CD4-positive, alpha-beta T cell (primary cell): ENCODE results near the gene IGF1R. TPM values are rescaled to one million over a fixed set of nuclear protein-coding genes. Genes with fewer than 3 reads are reported as not detected.

Source experiments
- ATAC-seq: fragments of 200-7000 bp; cut with Tn5 transposase; one replicate; pipeline ENCODE4 v1.10.0; 2022; ENCODE audit warnings: mild to moderate bottlenecking; ENCODE audit not compliant: poor library complexity
- CTCF ChIA-PET: fragments of 350-600 bp; sonication (Branson Sonifier 250); formaldehyde crosslinking; loops from one replicate; lab custom pipeline; 2021; ENCODE audit warnings: antibody characterized with exemption, inconsistent platforms; lab: Charles Lee
- POLR2A ChIA-PET: fragments of 350-600 bp; sonication (Branson Sonifier 250); formaldehyde crosslinking; loops from one replicate; lab custom pipeline; 2021; ENCODE audit warnings: antibody characterized with exemption, inconsistent platforms; lab: Charles Lee
- DNase-seq, 14 experiments: peaks; one replicate each; pipeline ENCODE4 v3.0.0-alpha.2; 2013 to 2020; ENCODE audit warnings: mixed read lengths in 2 of 14
- H3K27ac ChIP-seq, 2 donors: one replicate each; pipeline versions ENCODE4 v1.5.1 to v1.7.0; 2013; ENCODE audit warnings: low read length in 2 of 2, low read depth in 1 of 2, mild to moderate bottlenecking in 1 of 2
- H3K27me3 ChIP-seq, 2 experiments: 1 replicate in 1 of 2; 2 replicates in 1 of 2; pipeline versions ENCODE4 v1.6.1 to v1.7.0; 2013; ENCODE audit warnings: low read length in 2 of 2, control low read depth in 1 of 2, mild to moderate bottlenecking in 1 of 2, moderate library complexity in 1 of 2; ENCODE audit not compliant: insufficient read depth in 2 of 2, control insufficient read depth in 1 of 2
- H3K36me3 ChIP-seq: one replicate; pipeline ENCODE4 v1.6.1; 2013; ENCODE audit warnings: low read length, control low read depth; ENCODE audit not compliant: insufficient read depth
- H3K4me1 ChIP-seq: one replicate; pipeline ENCODE4 v1.6.1; 2013; ENCODE audit warnings: low read length, control low read depth; ENCODE audit not compliant: insufficient read depth
- H3K4me3 ChIP-seq: one replicate; pipeline ENCODE4 v1.5.1; 2013; ENCODE audit warnings: mild to moderate bottlenecking, low read length, moderate library complexity
- H3K9me3 ChIP-seq, 2 experiments: 1 replicate in 1 of 2; 2 replicates in 1 of 2; pipeline versions ENCODE4 v1.6.1 to v1.7.0; 2013; ENCODE audit warnings: low read length in 2 of 2, mild to moderate bottlenecking in 2 of 2, control low read depth in 1 of 2, moderate library complexity in 1 of 2; ENCODE audit not compliant: control insufficient read depth in 1 of 2, insufficient read depth in 1 of 2
- H3K27ac Mint-ChIP-seq: one replicate; pipeline ENCODE4 v1.8.0; 2020; ENCODE audit warnings: mixed read lengths
- H3K27me3 Mint-ChIP-seq: one replicate; pipeline ENCODE4 v1.8.0; 2021; ENCODE audit warnings: mixed read lengths
- H3K36me3 Mint-ChIP-seq: one replicate; pipeline ENCODE4 v1.8.0; 2021; ENCODE audit warnings: low read depth, mixed read lengths
- H3K4me1 Mint-ChIP-seq: one replicate; pipeline ENCODE4 v1.8.0; 2021; ENCODE audit warnings: low read depth, mixed read lengths
- H3K4me3 Mint-ChIP-seq: one replicate; pipeline ENCODE4 v1.8.0; 2020; ENCODE audit warnings: mild to moderate bottlenecking, mixed read lengths
- H3K9me3 Mint-ChIP-seq: one replicate; pipeline ENCODE4 v1.8.0; 2020; ENCODE audit warnings: mixed read lengths
- intact Hi-C, 2 experiments: fragments of 100-400 bp; cut with DNase I in 1 of 2; cut with micrococcal nuclease in 1 of 2; formaldehyde crosslinking; loops; one replicate each; pipeline versions ENCODE4 v1.15.1 to v1.9.0; 2023 to 2025; cut with DNase I, micrococcal nuclease
- total RNA-seq, 174 experiments: library from RNA in 2 of 174; stranded (reverse) in 2 of 174; gene quantifications; one replicate each; pipeline ENCODE4 v1.2.3 and lab custom pipeline; 2021 to 2026
- TF ChIP-seq, protein P1 (sequence below): fragments of 200-600 bp; IDR thresholded peaks from one replicate; pipeline ENCODE4 v1.8.0; 2022; ENCODE audit warnings: antibody characterized with exemption, mild to moderate bottlenecking

IGF1R gene
- total RNA-seq, 2 experiments from 2014 or later: 39.2 to 40.3 TPM

DNA sequence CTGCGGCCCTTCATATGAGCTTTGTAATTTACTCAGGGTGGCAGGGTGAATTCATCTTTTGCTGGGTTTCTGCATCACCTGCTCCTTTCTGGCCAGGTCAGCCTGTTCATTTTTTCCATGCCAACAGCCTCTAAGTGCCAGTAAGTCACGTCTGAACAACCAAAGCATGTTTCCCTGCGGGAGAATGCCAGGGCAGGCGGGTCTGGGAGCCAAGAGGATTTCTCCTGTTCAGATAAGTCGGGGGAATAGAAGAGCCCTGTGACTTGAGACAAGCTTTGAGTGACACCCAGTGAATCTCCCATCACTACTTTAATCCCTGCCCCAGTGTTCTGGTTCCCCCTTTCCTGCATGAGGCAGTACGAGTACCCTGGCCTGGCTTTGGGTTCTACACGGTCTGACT, 206.2 kb downstream of the IGF1R start:
- Mint-ChIP-seq H3K4me1 (peaks cover 86% of the 10 kb centered on the region), H3K27me3 (no peaks in the 10 kb centered on the region), H3K36me3 (peaks cover 4% of the 10 kb centered on the region), H3K27ac (peak overlapping the region; percentile 89), H3K4me3 (peak overlapping the region; percentile 47), H3K9me3 (no peaks in the 10 kb centered on the region)
- intact Hi-C loops: no loop called here
- TF ChIP-seq, protein P1, sequence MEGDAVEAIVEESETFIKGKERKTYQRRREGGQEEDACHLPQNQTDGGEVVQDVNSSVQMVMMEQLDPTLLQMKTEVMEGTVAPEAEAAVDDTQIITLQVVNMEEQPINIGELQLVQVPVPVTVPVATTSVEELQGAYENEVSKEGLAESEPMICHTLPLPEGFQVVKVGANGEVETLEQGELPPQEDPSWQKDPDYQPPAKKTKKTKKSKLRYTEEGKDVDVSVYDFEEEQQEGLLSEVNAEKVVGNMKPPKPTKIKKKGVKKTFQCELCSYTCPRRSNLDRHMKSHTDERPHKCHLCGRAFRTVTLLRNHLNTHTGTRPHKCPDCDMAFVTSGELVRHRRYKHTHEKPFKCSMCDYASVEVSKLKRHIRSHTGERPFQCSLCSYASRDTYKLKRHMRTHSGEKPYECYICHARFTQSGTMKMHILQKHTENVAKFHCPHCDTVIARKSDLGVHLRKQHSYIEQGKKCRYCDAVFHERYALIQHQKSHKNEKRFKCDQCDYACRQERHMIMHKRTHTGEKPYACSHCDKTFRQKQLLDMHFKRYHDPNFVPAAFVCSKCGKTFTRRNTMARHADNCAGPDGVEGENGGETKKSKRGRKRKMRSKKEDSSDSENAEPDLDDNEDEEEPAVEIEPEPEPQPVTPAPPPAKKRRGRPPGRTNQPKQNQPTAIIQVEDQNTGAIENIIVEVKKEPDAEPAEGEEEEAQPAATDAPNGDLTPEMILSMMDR: no peak
- Histone ChIP-seq H3K36me3 (no peaks in the 10 kb centered on the region), H3K9me3 (no peaks in the 10 kb centered on the region), H3K27me3 (no peaks in the 10 kb centered on the region), H3K4me1 (peaks cover 42% of the 10 kb centered on the region), H3K27ac (no peak overlapping the region), H3K4me3 (no peak overlapping the region)
- POLR2A ChIA-PET: interaction anchor here (0.6 kb wide), 1 partner anchor 43 kb away, joined by 3 read pairs; no protein-coding TSS in a partner anchor
- no peak for ATAC-seq
- CTCF ChIA-PET: no interaction called here
- no peak for DNase-seq

DNA sequence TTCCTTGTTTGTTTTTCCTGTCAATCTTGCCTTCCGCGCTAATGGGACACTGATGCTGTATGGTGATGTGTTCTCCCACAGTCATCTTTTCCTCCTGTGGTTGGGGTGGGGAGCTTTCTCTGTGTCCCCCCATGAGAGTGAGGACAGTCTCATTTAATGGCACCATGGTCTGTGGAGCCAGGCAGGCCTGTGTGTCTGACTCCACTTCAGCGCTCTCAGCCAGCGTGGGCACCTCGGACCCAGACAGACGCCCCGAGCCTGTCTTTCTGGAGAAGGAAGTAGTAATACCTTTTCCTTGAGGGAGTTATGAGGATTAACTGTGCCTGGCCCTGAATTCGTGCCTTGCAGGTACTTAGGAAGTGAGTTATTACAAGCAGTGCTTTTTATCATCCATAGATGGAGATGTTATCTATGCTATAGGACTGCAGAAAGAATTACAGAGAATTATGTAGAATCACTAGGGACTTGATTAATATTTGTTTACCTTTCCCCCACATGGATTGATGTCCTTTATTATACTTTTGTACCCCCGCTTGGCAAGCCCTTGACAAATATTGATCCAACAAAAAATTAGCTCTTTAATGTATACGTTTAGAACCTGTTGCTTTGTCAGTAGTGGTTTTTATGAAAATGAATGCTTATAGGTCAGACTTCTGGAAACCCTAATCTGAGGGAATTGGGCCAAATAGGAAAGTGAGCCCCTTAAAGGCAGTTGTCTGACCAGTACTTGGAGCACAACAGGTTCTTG, 206.9 kb downstream of the IGF1R start:
- H3K4me3 Mint-ChIP-seq: peak overlapping the region; percentile 69
- TF ChIP-seq, protein P1: no peak
- Histone ChIP-seq H3K36me3 (no peaks in the 10 kb centered on the region), H3K27me3 (no peaks in the 10 kb centered on the region), H3K4me1 (peaks cover 41% of the 10 kb centered on the region), H3K9me3 (no peaks in the 10 kb centered on the region), H3K4me3 (no peak overlapping the region), H3K27ac (no peak overlapping the region)
- H3K9me3 Mint-ChIP-seq: no peaks in the 10 kb centered on the region
- peaks cover 86% of the 10 kb centered on the region for H3K4me1 Mint-ChIP-seq
- no peaks in the 10 kb centered on the region for H3K27me3 Mint-ChIP-seq
- ChIA-PET CTCF (no interaction called here), POLR2A (interaction anchor here (1.0 kb wide), 1 partner anchor 7 kb away, joined by 3 read pairs; no protein-coding TSS in a partner anchor)
- intact Hi-C loops: loop anchor here in 1 of 2 experiments (5.0 kb wide), 1 partner anchor 1067 kb away; no protein-coding TSS in a partner anchor
- peak overlapping the region; percentile 50 for H3K27ac Mint-ChIP-seq
- peaks cover 4% of the 10 kb centered on the region for H3K36me3 Mint-ChIP-seq
- DNase-seq (no peak), ATAC-seq (no peak)

DNA sequence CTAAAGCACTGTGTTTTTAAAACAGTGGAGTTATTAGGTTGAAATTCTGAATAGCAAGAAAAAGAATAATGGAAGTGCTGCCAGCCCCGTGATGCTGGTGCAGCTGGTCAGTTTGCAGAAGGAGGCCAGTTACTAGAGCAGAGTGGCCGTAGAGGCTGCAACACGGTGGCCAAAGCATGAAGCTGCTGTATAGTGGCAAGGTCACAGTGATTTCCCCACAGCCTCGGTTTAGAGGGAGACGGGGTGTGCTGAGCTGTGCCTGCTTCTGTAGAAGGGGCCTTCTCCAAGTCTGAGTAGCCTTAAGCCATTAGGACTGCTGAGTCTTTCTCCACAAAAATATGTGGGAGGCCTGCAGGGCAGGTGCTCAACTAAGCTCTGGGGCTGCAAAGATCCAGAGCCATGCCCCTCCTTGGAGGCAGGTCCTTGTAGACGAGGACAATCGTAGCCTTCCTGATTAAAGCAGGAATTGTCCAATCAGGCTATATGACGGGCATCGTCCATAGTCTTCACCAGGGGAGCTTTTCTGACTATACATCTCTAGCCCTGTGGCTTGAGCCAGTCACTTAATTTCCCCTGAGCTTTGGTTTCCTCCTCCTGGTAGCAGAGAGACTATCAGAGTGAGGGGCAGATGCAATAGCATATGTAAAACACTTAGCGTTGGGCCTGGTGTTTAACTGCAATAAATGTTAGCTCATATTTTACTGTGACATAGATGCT, 207.6 kb downstream of the IGF1R start:
- Mint-ChIP-seq H3K27ac (peak overlapping the region; percentile 50), H3K27me3 (no peaks in the 10 kb centered on the region), H3K9me3 (no peaks in the 10 kb centered on the region), H3K4me3 (no peak overlapping the region), H3K36me3 (peaks cover 2% of the 10 kb centered on the region), H3K4me1 (peaks cover 86% of the 10 kb centered on the region)
- DNase-seq: no peak
- TF ChIP-seq, protein P1: no peak
- Histone ChIP-seq H3K36me3 (no peaks in the 10 kb centered on the region), H3K9me3 (no peaks in the 10 kb centered on the region), H3K4me1 (peaks cover 37% of the 10 kb centered on the region), H3K27ac (no peak overlapping the region), H3K4me3 (no peak overlapping the region), H3K27me3 (no peaks in the 10 kb centered on the region)
- POLR2A ChIA-PET: interaction anchor here (0.6 to 1.3 kb wide), 4 partner anchors 8 to 207 kb away, joined by 3 to 4 read pairs (median 3); partner anchors contain the start of gene IGF1R
- no peak for ATAC-seq
- intact Hi-C loops: loop anchor here in 1 of 2 experiments (5.0 kb wide), 1 partner anchor 1066 kb away; no protein-coding TSS in a partner anchor
- CTCF ChIA-PET: interaction anchor here (1.2 kb wide), 1 partner anchor 26 kb away, joined by 3 read pairs; no protein-coding TSS in a partner anchor
